CD8-positive, alpha-beta memory T cell (primary cell): ENCODE results near the gene GLIPR2. TPM values are rescaled to one million over a fixed set of nuclear protein-coding genes. Genes with fewer than 3 reads are reported as not detected.
A peak's percentile ranks its signal among the peaks of the same experiment; 100 is the strongest.

Source experiments
- CTCF ChIA-PET: fragments of 350-600 bp; sonication (Branson Sonifier 250); formaldehyde crosslinking; loops from one replicate; lab custom pipeline; 2021; ENCODE audit warnings: antibody characterized with exemption; lab: Charles Lee
- POLR2A ChIA-PET: fragments of 350-600 bp; sonication (Branson Sonifier 250); formaldehyde crosslinking; loops from one replicate; lab custom pipeline; 2021; ENCODE audit warnings: antibody characterized with exemption; lab: Charles Lee
- DNase-seq, 5 donors: peaks; one replicate each; pipeline versions ENCODE4 v3.0.0 to v3.0.0-alpha.2; 2020 to 2022; ENCODE audit warnings: mixed read lengths in 1 of 5
- H3K27ac ChIP-seq: one replicate; pipeline ENCODE4 v1.7.0; 2013; ENCODE audit warnings: low read depth, mild to moderate bottlenecking, low read length, moderate library complexity
- H3K27me3 ChIP-seq: 2 replicates; pipeline ENCODE4 v1.7.0; 2013; ENCODE audit warnings: low read length, mild to moderate bottlenecking; ENCODE audit not compliant: insufficient read depth, poor library complexity, severe bottlenecking
- H3K36me3 ChIP-seq: 2 replicates; pipeline ENCODE4 v1.7.0; 2013; ENCODE audit warnings: mild to moderate bottlenecking, low read length, moderate library complexity; ENCODE audit not compliant: insufficient read depth
- H3K4me1 ChIP-seq: 2 replicates; pipeline ENCODE4 v1.7.0; 2013; ENCODE audit warnings: mild to moderate bottlenecking, low read length, moderate library complexity; ENCODE audit not compliant: insufficient read depth
- H3K4me3 ChIP-seq: 2 replicates; pipeline ENCODE4 v1.7.0; 2013; ENCODE audit warnings: mild to moderate bottlenecking, low read length
- H3K9me3 ChIP-seq: 2 replicates; pipeline ENCODE4 v1.7.0; 2013; ENCODE audit warnings: mild to moderate bottlenecking, low read length
- H3K27ac Mint-ChIP-seq, 8 donors: one replicate each; pipeline ENCODE4 v1.8.0; 2020 to 2021; ENCODE audit warnings: mixed read lengths in 8 of 8, mild to moderate bottlenecking in 6 of 8, inconsistent platforms in 3 of 8, moderate library complexity in 3 of 8
- H3K27me3 Mint-ChIP-seq, 2 donors: one replicate each; pipeline ENCODE4 v1.8.0; 2020 to 2021; ENCODE audit warnings: mixed read lengths in 2 of 2, mild to moderate bottlenecking in 1 of 2, moderate library complexity in 1 of 2
- H3K36me3 Mint-ChIP-seq, 3 donors: one replicate each; pipeline ENCODE4 v1.8.0; 2020 to 2021; ENCODE audit warnings: mixed read lengths in 3 of 3, inconsistent platforms in 1 of 3, mild to moderate bottlenecking in 1 of 3
- H3K4me1 Mint-ChIP-seq, 3 donors: one replicate each; pipeline ENCODE4 v1.8.0; 2020 to 2021; ENCODE audit warnings: mixed read lengths in 3 of 3, inconsistent platforms in 1 of 3, mild to moderate bottlenecking in 1 of 3
- H3K4me3 Mint-ChIP-seq, 7 donors: one replicate each; pipeline ENCODE4 v1.8.0; 2020 to 2021; ENCODE audit warnings: mixed read lengths in 7 of 7, mild to moderate bottlenecking in 6 of 7, moderate library complexity in 4 of 7, inconsistent platforms in 2 of 7
- H3K9me3 Mint-ChIP-seq, 5 donors: one replicate each; pipeline ENCODE4 v1.8.0; 2020 to 2022; ENCODE audit warnings: mixed read lengths in 5 of 5, mild to moderate bottlenecking in 3 of 5, moderate library complexity in 2 of 5, inconsistent platforms in 1 of 5
- polyA plus RNA-seq: library from polyadenylated mRNA; unstranded; fragments of 300-500 nt; fragmentation: Illumina TruSeq; gene quantifications from one replicate; pipeline ENCODE4 v1.2.3, GENCODE V29; 2021
- total RNA-seq, 2 experiments: library from RNA; stranded (reverse); gene quantifications; one replicate each; pipeline ENCODE4 v1.2.3, GENCODE V29; 2021

GLIPR2 gene
- total and polyA plus RNA-seq, 3 experiments from 2014 or later = 17.1 to 139 (median 17.5) TPM

- CTCF ChIA-PET = interaction anchor here (0.6 to 3.9 kb wide), 17 partner anchors 12 to 138 kb away, joined by 3 to 35 read pairs (median 5); partner anchors contain the start of genes CCIN and GLIPR2
Measured at GRCh38 chr9:36189976-36190375, 53.4 kb downstream of the GLIPR2 start.

DNA sequence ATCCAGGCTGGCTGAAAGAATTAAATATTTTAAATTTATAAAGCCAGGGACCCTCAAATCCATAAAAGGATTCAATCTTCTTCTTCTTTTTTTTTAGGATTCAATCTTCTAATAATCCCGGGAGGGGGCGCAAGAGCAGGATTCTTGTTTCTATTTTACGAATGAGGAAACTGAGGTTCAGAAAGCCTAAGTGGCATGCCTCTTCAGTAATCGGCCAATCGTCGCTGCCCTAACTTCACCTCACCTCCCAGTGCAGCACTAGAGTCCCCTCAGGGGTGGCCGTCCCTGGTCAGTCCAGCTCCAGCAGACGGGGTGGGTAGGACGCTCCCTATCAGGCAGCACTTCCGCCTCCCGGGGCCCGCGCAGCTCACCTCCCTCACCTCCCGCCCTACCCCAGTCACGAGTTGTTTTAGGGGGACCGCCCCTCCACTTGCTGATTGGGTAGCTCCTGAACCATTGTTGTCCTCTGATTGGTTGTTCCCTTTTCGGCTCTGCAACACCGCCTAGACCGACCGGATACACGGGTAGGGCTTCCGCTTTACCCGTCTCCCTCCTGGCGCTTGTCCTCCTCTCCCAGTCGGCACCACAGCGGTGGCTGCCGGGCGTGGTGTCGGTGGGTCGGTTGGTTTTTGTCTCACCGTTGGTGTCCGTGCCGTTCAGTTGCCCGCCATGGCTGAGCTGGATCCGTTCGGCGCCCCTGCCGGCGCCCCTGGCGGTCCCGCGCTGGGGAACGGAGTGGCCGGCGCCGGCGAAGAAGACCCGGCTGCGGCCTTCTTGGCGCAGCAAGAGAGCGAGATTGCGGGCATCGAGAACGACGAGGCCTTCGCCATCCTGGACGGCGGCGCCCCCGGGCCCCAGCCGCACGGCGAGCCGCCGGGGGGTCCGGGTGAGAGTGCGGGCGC lies 54.1 kb downstream of the GLIPR2 start, which contains the start of gene CLTA:
TSS of gene CLTA (plus strand) at position 534 of the 902 bp plus-strand sequence. CDS start at position 670, 136 bp downstream.
- Histone ChIP-seq H3K4me3 (peak within 1 kb of the TSS; percentile 82), H3K9me3 (no peaks in the 10 kb centered on the region), H3K4me1 (peaks cover 41% of the 10 kb centered on the region), H3K27me3 (no peaks in the 10 kb centered on the region), H3K36me3 (no peaks in the 10 kb centered on the region), H3K27ac (peak within 1 kb of the TSS; percentile 90)
- Mint-ChIP-seq H3K9me3 (no peaks in the 10 kb centered on the region), H3K27ac (peak within 1 kb of the TSS; percentile 83 to 98 (median 95)), H3K4me1 (peaks cover 49 to 54% (median 53%) of the 10 kb centered on the region in 3 donors), H3K4me3 (peak within 1 kb of the TSS; percentile 91 to 97 (median 95)), H3K36me3 (peaks cover 0 to 31% (median 7%) of the 10 kb centered on the region in 3 donors), H3K27me3 (peaks cover 0 to 4% of the 10 kb centered on the region in 2 donors)
- DNase-seq = peak; percentile 90 to 96 (median 95)
- CTCF ChIA-PET = interaction anchor here (0.6 to 3.9 kb wide), 20 partner anchors 8 to 137 kb away, joined by 3 to 35 read pairs (median 4); partner anchors contain the start of genes CCIN and GLIPR2
- POLR2A ChIA-PET = interaction anchor here (0.5 to 1.8 kb wide), 9 partner anchors 10 to 1275 kb away, joined by 3 to 11 read pairs (median 4); partner anchors contain the start of genes GLIPR2, GNE and ZBTB5

More at GRCh38 chr9:36189976-36190375, 53.4 kb downstream of the GLIPR2 start:
- no peak for DNase-seq
- peak overlapping the region in 5 of 8 donors; percentile 83 to 96 (median 92) for H3K27ac Mint-ChIP-seq
- Histone ChIP-seq H3K36me3 (no peaks in the 10 kb centered on the region), H3K4me3 (peak overlapping the region; percentile 82), H3K4me1 (peaks cover 39% of the 10 kb centered on the region), H3K27me3 (no peaks in the 10 kb centered on the region), H3K9me3 (no peaks in the 10 kb centered on the region), H3K27ac (peak overlapping the region; percentile 90)
- peaks cover 0 to 25% (median 4%) of the 10 kb centered on the region in 3 donors for H3K36me3 Mint-ChIP-seq
- H3K4me3 Mint-ChIP-seq = peak overlapping the region; percentile 91 to 97 (median 95)
- POLR2A ChIA-PET = interaction anchor here (0.5 to 1.8 kb wide), 8 partner anchors 11 to 1275 kb away, joined by 3 to 11 read pairs (median 4); partner anchors contain the start of genes GLIPR2, GNE and ZBTB5
- no peaks in the 10 kb centered on the region for H3K9me3 Mint-ChIP-seq
- H3K27me3 Mint-ChIP-seq = peaks cover 0 to 4% of the 10 kb centered on the region in 2 donors
- peaks cover 43 to 48% (median 47%) of the 10 kb centered on the region in 3 donors for H3K4me1 Mint-ChIP-seq

GRCh38 chr9:36191290-36191645 lies 54.7 kb downstream of the GLIPR2 start:
- H3K27me3 ChIP-seq = no peaks in the 10 kb centered on the region

GRCh38 chr9:36191686-36192085 lies 55.2 kb downstream of the GLIPR2 start:
- Histone ChIP-seq H3K4me1 (peaks cover 41% of the 10 kb centered on the region), H3K27me3 (no peaks in the 10 kb centered on the region), H3K36me3 (no peaks in the 10 kb centered on the region), H3K9me3 (no peaks in the 10 kb centered on the region), H3K27ac (peak overlapping the region; percentile 90), H3K4me3 (peak overlapping the region; percentile 82)
- peaks cover 53 to 56% (median 54%) of the 10 kb centered on the region in 3 donors for H3K4me1 Mint-ChIP-seq
- H3K27me3 Mint-ChIP-seq = peaks cover 0 to 4% of the 10 kb centered on the region in 2 donors
- peak overlapping the region; percentile 91 to 97 (median 95) for H3K4me3 Mint-ChIP-seq
- H3K36me3 Mint-ChIP-seq = peaks cover 0 to 36% (median 7%) of the 10 kb centered on the region in 3 donors
- ChIA-PET CTCF (interaction anchor here (0.7 to 3.9 kb wide), 8 partner anchors 10 to 136 kb away, joined by 3 to 35 read pairs (median 6); partner anchors contain the start of gene CCIN), POLR2A (interaction anchor here (1.0 to 1.8 kb wide), 3 partner anchors 9 to 67 kb away, joined by 3 to 5 read pairs (median 5); partner anchors contain the start of gene GNE)
- no peaks in the 10 kb centered on the region for H3K9me3 Mint-ChIP-seq
- no peak for DNase-seq
- H3K27ac Mint-ChIP-seq = peak overlapping the region; percentile 83 to 98 (median 93)

More at GRCh38 chr9:36191290-36191645, 54.7 kb downstream of the GLIPR2 start:
- CTCF ChIA-PET = interaction anchor here (0.6 to 3.9 kb wide), 16 partner anchors 8 to 137 kb away, joined by 3 to 35 read pairs (median 6); partner anchors contain the start of gene CCIN
- Histone ChIP-seq H3K27ac (peak overlapping the region; percentile 90), H3K4me3 (peak overlapping the region; percentile 82), H3K36me3 (no peaks in the 10 kb centered on the region), H3K4me1 (peaks cover 41% of the 10 kb centered on the region), H3K9me3 (no peaks in the 10 kb centered on the region)
- Mint-ChIP-seq H3K27me3 (peaks cover 0 to 4% of the 10 kb centered on the region in 2 donors), H3K27ac (peak overlapping the region; percentile 83 to 98 (median 93)), H3K9me3 (no peaks in the 10 kb centered on the region), H3K4me3 (peak overlapping the region; percentile 91 to 97 (median 95)), H3K36me3 (peaks cover 0 to 32% (median 7%) of the 10 kb centered on the region in 3 donors), H3K4me1 (peaks cover 49 to 54% (median 53%) of the 10 kb centered on the region in 3 donors)
- DNase-seq = peak; percentile 13 to 59 (median 38)
- POLR2A ChIA-PET = interaction anchor here (0.6 to 1.8 kb wide), 8 partner anchors 10 to 82 kb away, joined by 3 to 11 read pairs (median 4); partner anchors contain the start of genes GLIPR2 and GNE

GRCh38 chr9:36192196-36192595 lies 55.7 kb downstream of the GLIPR2 start:
- peak overlapping the region; percentile 90 for H3K27ac ChIP-seq
- H3K9me3 Mint-ChIP-seq = no peaks in the 10 kb centered on the region
- peak overlapping the region; percentile 91 to 97 (median 95) for H3K4me3 Mint-ChIP-seq
- DNase-seq = no peak
- no peaks in the 10 kb centered on the region for H3K36me3 ChIP-seq
- H3K27ac Mint-ChIP-seq = peak overlapping the region in 7 of 8 donors; percentile 51 to 95 (median 92)
- H3K4me3 ChIP-seq = peak overlapping the region; percentile 82
- ChIA-PET CTCF (interaction anchor here (0.7 to 3.9 kb wide), 4 partner anchors 10 to 136 kb away, joined by 3 to 35 read pairs (median 13); no protein-coding TSS in a partner anchor), POLR2A (interaction anchor here (1.0 kb wide), 1 partner anchor 66 kb away, joined by 3 read pairs; the partner anchor contains the start of gene GNE)
- no peaks in the 10 kb centered on the region for H3K27me3 ChIP-seq
- H3K4me1 Mint-ChIP-seq = peaks cover 55 to 57% (median 56%) of the 10 kb centered on the region in 3 donors
- peaks cover 0 to 4% of the 10 kb centered on the region in 2 donors for H3K27me3 Mint-ChIP-seq
- peaks cover 0 to 38% (median 7%) of the 10 kb centered on the region in 3 donors for H3K36me3 Mint-ChIP-seq
- H3K9me3 ChIP-seq = no peaks in the 10 kb centered on the region
- peaks cover 41% of the 10 kb centered on the region for H3K4me1 ChIP-seq

DNA sequence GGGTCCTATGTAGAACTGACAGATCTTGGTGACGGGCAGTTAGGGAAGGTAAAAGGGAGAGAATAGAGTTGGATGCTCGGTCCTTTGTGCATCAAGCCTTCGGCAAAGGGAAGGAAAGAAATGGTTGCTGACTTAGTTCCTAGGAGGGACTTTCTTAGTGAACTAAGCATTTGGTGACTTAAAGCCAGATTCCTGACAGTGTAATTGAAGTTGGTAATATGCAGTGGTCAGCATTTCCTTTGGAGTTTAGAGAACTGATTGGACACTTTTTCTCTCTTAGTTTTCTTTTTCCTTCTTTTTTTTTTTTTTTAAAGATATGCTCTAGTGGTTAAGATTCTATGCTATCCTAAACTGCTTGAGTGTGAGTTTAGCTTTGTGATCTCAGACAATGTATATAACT lies 56.5 kb downstream of the GLIPR2 start:
- ChIA-PET CTCF (interaction anchor here (2.2 kb wide), 1 partner anchor 27 kb away, joined by 9 read pairs; no protein-coding TSS in a partner anchor), POLR2A (interaction anchor here (1.0 kb wide), 1 partner anchor 135 kb away, joined by 3 read pairs; no protein-coding TSS in a partner anchor)
- H3K36me3 Mint-ChIP-seq = peaks cover 0 to 44% (median 10%) of the 10 kb centered on the region in 3 donors
- peaks cover 0 to 4% of the 10 kb centered on the region in 2 donors for H3K27me3 Mint-ChIP-seq
- Histone ChIP-seq H3K27me3 (no peaks in the 10 kb centered on the region), H3K4me1 (peaks cover 41% of the 10 kb centered on the region), H3K9me3 (no peaks in the 10 kb centered on the region), H3K4me3 (no peak overlapping the region), H3K36me3 (peaks cover 3% of the 10 kb centered on the region), H3K27ac (no peak overlapping the region)
- peak overlapping the region; percentile 33 to 95 (median 80) for H3K27ac Mint-ChIP-seq
- peaks cover 51 to 63% (median 62%) of the 10 kb centered on the region in 3 donors for H3K4me1 Mint-ChIP-seq
- no peaks in the 10 kb centered on the region for H3K9me3 Mint-ChIP-seq
- no peak for DNase-seq
- peak overlapping the region; percentile 91 to 97 (median 95) for H3K4me3 Mint-ChIP-seq
